HG03039 (cell line): Measurements from ENCODE around the gene ARMH3.

Experiments used
- ATAC-seq: cut with Tn5 transposase; IDR thresholded peaks from one replicate; pipeline ENCODE4 v1.9.1; 2021; ENCODE audit warnings: mild to moderate bottlenecking, moderate library complexity; ENCODE audit not compliant: unreplicated experiment

ARMH3 gene

GRCh38 chr10:101838416-101838970, 217.5 kb downstream of the ARMH3 start:
- no peak for ATAC-seq

- ATAC-seq, result no peak
Observed at GRCh38 chr10:101837748-101838147, 218.2 kb downstream of the ARMH3 start.

GRCh38 chr10:101835362-101835761, 220.6 kb downstream of the ARMH3 start:
- no peak for ATAC-seq

- no peak for ATAC-seq
Observed at GRCh38 chr10:101834341-101834740, 221.6 kb downstream of the ARMH3 start.

- no peak for ATAC-seq
Observed at GRCh38 chr10:101833466-101833865, 222.5 kb downstream of the ARMH3 start.

GRCh38 chr10:101832325-101832771, 223.6 kb downstream of the ARMH3 start:
- no peak for ATAC-seq

GRCh38 chr10:101831169-101831811, 224.7 kb downstream of the ARMH3 start:
- no peak for ATAC-seq

GRCh38 chr10:101830322-101831168, 225.4 kb downstream of the ARMH3 start:
- peak; percentile 53 for ATAC-seq

- peak; percentile 2 for ATAC-seq
Observed at GRCh38 chr10:101829561-101830315, 226.2 kb downstream of the ARMH3 start.

GRCh38 chr10:101828766-101829551, 227.0 kb downstream of the ARMH3 start:
- ATAC-seq, result no peak

GRCh38 chr10:101827919-101828600, 227.9 kb downstream of the ARMH3 start:
- no peak for ATAC-seq

GRCh38 chr10:101826852-101827434, 229.0 kb downstream of the ARMH3 start:
- no peak for ATAC-seq

GRCh38 chr10:101824736-101825135, 231.2 kb downstream of the ARMH3 start:
- no peak for ATAC-seq

GRCh38 chr10:101818872-101819633, 236.9 kb downstream of the ARMH3 start:
- ATAC-seq, result peak; percentile 9

GRCh38 chr10:101818119-101818871, 237.7 kb downstream of the ARMH3 start, which contains the start of gene OGA:
OGA (minus strand) TSS chr10:101818444; CDS start chr10:101818022, 422 bp downstream.
- ATAC-seq, result peak; percentile 77

GRCh38 chr10:101817337-101818118, 238.4 kb downstream of the ARMH3 start:
- peak; percentile 9 for ATAC-seq

- ATAC-seq, result no peak
Observed at GRCh38 chr10:101816913-101817336, 239.0 kb downstream of the ARMH3 start.
